GM12874 (cell line): ENCODE measurements around the gene LYRM7.

Experiments used
- CTCF ChIP-seq: IDR thresholded peaks from 2 replicates; pipeline ENCODE4 v1.5.1; 2011; ENCODE audit warnings: low read depth, mild to moderate bottlenecking, control low read depth, low read length, moderate library complexity; ENCODE audit not compliant: insufficient read depth

The LYRM7 gene

GRCh38 chr5:131217791-131218190, 47.0 kb downstream of the LYRM7 start:
- TF ChIP-seq CTCF, result no peak

- TF ChIP-seq CTCF, result no peak
These were observed 47.6 kb downstream of the LYRM7 start for GRCh38 chr5:131218392-131218791.

- no peak for TF ChIP-seq CTCF
These were observed 49.8 kb downstream of the LYRM7 start for GRCh38 chr5:131220566-131220965.

GRCh38 chr5:131221008-131221703, 50.4 kb downstream of the LYRM7 start:
- TF ChIP-seq CTCF, result no peak

- no peak for TF ChIP-seq CTCF
These were observed 51.1 kb downstream of the LYRM7 start for GRCh38 chr5:131221888-131222287.

GRCh38 chr5:131222731-131223130, 52.0 kb downstream of the LYRM7 start:
- no peak for TF ChIP-seq CTCF

GRCh38 chr5:131223751-131224386, 53.1 kb downstream of the LYRM7 start:
- TF ChIP-seq CTCF, result no peak
